K562 (cell line): ENCODE measurements around the gene KXD1. TPM values are rescaled to one million over a fixed set of nuclear protein-coding genes. Genes with fewer than 3 reads are reported as not detected.
A peak's percentile ranks its signal among the peaks of the same experiment; 100 is the strongest.

Source experiments
- ATAC-seq: fragments of 200-7000 bp; cut with Tn5 transposase; 3 replicates; pipeline ENCODE4 v1.9.1; 2020; ENCODE audit warnings: moderate library complexity
- BruUV-seq: library from RNA; stranded (reverse); fragments of 400-500 nt; replicated peaks from 2 replicates; lab custom pipeline; 2021; lab: Mats Ljungman, UMichigan
- CTCF ChIA-PET: fragments of 300-600 bp; formaldehyde crosslinking; extraction: SDS; loops from one replicate; lab custom pipeline; 2021; ENCODE audit warnings: low intra/inter-chr PET ratio; lab: Yijun Ruan, JAX
- POLR2A ChIA-PET: fragments of 300-600, 350-650 bp; sonication (Branson Sonifier 250); formaldehyde crosslinking; extraction: SDS; loops from one replicate; lab custom pipeline; 2021; ENCODE audit warnings: antibody characterized with exemption, inconsistent platforms; lab: Yijun Ruan, JAX
- DNase-seq, 4 experiments: peaks; one replicate each; pipeline versions ENCODE4 v3.0.0 to v3.0.0-alpha.2; 2011 to 2018; ENCODE audit warnings: low spot score in 3 of 4, mixed read lengths in 3 of 4; ENCODE audit errors: extremely low read depth in 1 of 4
- FAIRE-seq: peaks from 2 replicates; lab custom pipeline; 2011; peaks lifted over from hg19 to GRCh38; lab: Jason Lieb, UNC
- H2AFZ ChIP-seq: 2 replicates; pipeline ENCODE4 v1.6.0; 2011; ENCODE audit warnings: low read depth, low read length, control low read depth, inconsistent platforms
- H3K27ac ChIP-seq: fragments of 200-600 bp; 3 replicates; pipeline ENCODE4 v1.8.0; 2011; ENCODE audit warnings: low read depth, mild to moderate bottlenecking, control low read depth, inconsistent platforms, low read length, moderate library complexity, mixed read lengths; ENCODE audit errors: extremely low read depth
- H3K27me3 ChIP-seq, 2 experiments: fragments of 300-600 bp in 1 of 2; 2 replicates in 1 of 2; 3 replicates in 1 of 2; pipeline versions ENCODE4 v1.6.0 to v1.8.0; 2011; ENCODE audit warnings: inconsistent platforms in 2 of 2, low read length in 2 of 2, mild to moderate bottlenecking in 1 of 2, mixed read lengths in 1 of 2, moderate library complexity in 1 of 2; ENCODE audit not compliant: control insufficient read depth in 2 of 2, insufficient read depth in 2 of 2
- H3K36me3 ChIP-seq: fragments of 300-600 bp; 3 replicates; pipeline ENCODE4 v1.8.0; 2011; ENCODE audit warnings: mild to moderate bottlenecking, low read length, inconsistent platforms; ENCODE audit not compliant: control insufficient read depth, insufficient read depth
- H3K4me1 ChIP-seq, 2 experiments: fragments of 200-600 bp in 1 of 2; replicated peaks in 1 of 2; 2 replicates in 1 of 2; 3 replicates in 1 of 2; pipeline versions ENCODE4 v1.5.1 to v1.8.0; 2011; ENCODE audit warnings: inconsistent platforms in 2 of 2, low read length in 2 of 2, mild to moderate bottlenecking in 1 of 2, mixed read lengths in 1 of 2, moderate library complexity in 1 of 2; ENCODE audit not compliant: control insufficient read depth in 2 of 2, insufficient read depth in 2 of 2
- H3K4me2 ChIP-seq: 2 replicates; pipeline ENCODE4 v1.6.1; 2011; ENCODE audit warnings: low read length, control low read depth, inconsistent platforms, mixed read lengths; ENCODE audit not compliant: insufficient read depth
- H3K4me3 ChIP-seq: fragments of 200-600 bp; sonication (generic), shearing (Covaris generic); 2 replicates; pipeline ENCODE4 v1.5.1; 2016; ENCODE audit warnings: control low read depth, inconsistent platforms
- H3K79me2 ChIP-seq: fragments of 200-600 bp; 3 replicates; pipeline ENCODE4 v1.8.0; 2011; ENCODE audit warnings: low read length, inconsistent platforms; ENCODE audit not compliant: control insufficient read depth, insufficient read depth
- H3K9ac ChIP-seq, 2 experiments: 2 replicates each; pipeline versions ENCODE4 v1.6.0 to v1.6.1; 2011; ENCODE audit warnings: low read depth in 2 of 2, low read length in 2 of 2, control low read depth in 1 of 2, inconsistent platforms in 1 of 2, mild to moderate bottlenecking in 1 of 2, mixed read lengths in 1 of 2; ENCODE audit not compliant: insufficient read depth in 1 of 2
- H3K9me1 ChIP-seq: one replicate; pipeline ENCODE4 v1.6.0; 2011; ENCODE audit warnings: inconsistent platforms, mild to moderate bottlenecking, low read length, moderate library complexity; ENCODE audit not compliant: control insufficient read depth, insufficient read depth
- H3K9me3 ChIP-seq: replicated peaks from 2 replicates; pipeline ENCODE4 v1.5.1; 2011; ENCODE audit warnings: low read depth, low read length, inconsistent platforms; ENCODE audit not compliant: control insufficient read depth, insufficient read depth
- H4K20me1 ChIP-seq: replicated peaks from 2 replicates; pipeline ENCODE4 v1.6.1; 2011; ENCODE audit warnings: low read length, inconsistent platforms, mixed read lengths; ENCODE audit not compliant: control insufficient read depth, insufficient read depth
- MAFG ChIP-seq: fragments of 450-650 bp; conservative IDR thresholded peaks from 2 replicates; pipeline ENCODE4 v1.6.1; 2016; ENCODE audit warnings: missing genetic modification characterization, missing compliant biosample characterization
- MGA ChIP-seq: fragments of 450-650 bp; IDR thresholded peaks from 2 replicates; pipeline ENCODE4 v1.6.1; 2016; ENCODE audit warnings: mild to moderate bottlenecking, moderate library complexity
- POLR2G ChIP-seq: fragments of 200-400 bp; formaldehyde crosslinking; IDR thresholded peaks from 2 replicates; pipeline ENCODE4 v1.6.1; 2017; ENCODE audit warnings: low read depth, mild to moderate bottlenecking, antibody characterized with exemption, low read length, moderate library complexity
- ZNF589 ChIP-seq: fragments of 200-800 bp; sonication (Bioruptor generic); IDR thresholded peaks from 2 replicates; pipeline ENCODE4 v1.6.1; 2016; ENCODE audit warnings: low read depth, missing genetic modification characterization, missing compliant biosample characterization
- ZNF780A ChIP-seq: fragments of 250-450 bp; sonication (Bioruptor Pico); IDR thresholded peaks from 2 replicates; pipeline ENCODE4 v1.5.0; 2021; ENCODE audit warnings: mild to moderate bottlenecking
- WGBS: fragments of 100-300 bp; shearing (Covaris generic); methylation state at CpG from one replicate; pipeline ENCODE4 v1.1.6; 2016; ENCODE audit warnings: low coverage, mixed read lengths; ENCODE audit not compliant: insufficient coverage; ENCODE audit errors: missing lambda C conversion rate; 5-methylcytosine and 5-hydroxymethylcytosine counted together
- in situ Hi-C: fragments of 300-500 bp; cut with MboI; formaldehyde crosslinking; loops from 4 replicates; pipeline ENCODE4 v1.15.0; 2018; ENCODE audit warnings: inconsistent platforms, mixed read lengths
- intact Hi-C: fragments of 100-400 bp; cut with micrococcal nuclease; formaldehyde crosslinking; loops from 2 replicates; pipeline ENCODE4 v1.14.2; 2022
- polyA plus RNA-seq, 8 experiments: library from polyadenylated mRNA; depleted of rRNA in 4 of 8; stranded (reverse) in 5 of 8; unstranded in 3 of 8; fragments of >200 nt; fragmentation: Nextera tagmentation in 2 of 8; fragmentation: Illumina TruSeq in 1 of 8; extraction: Ambion mirVana in 2 of 8; extraction: Trizol in 1 of 8; gene quantifications; 2 replicates each; pipeline versions ENCODE4 v1.2.1 to v1.2.3, GENCODE V29; 2011 to 2014; ENCODE audit warnings: inconsistent platforms in 1 of 8, missing spikeins in 1 of 8
- total RNA-seq, 7 experiments: library from RNA; depleted of rRNA in 6 of 7; stranded (reverse); fragments of >200 nt in 6 of 7; fragmentation: Illumina TruSeq in 2 of 7; extraction: Trizol in 2 of 7; gene quantifications; 2 replicates each; pipeline versions ENCODE4 v1.2.1 to v1.2.3, GENCODE V29; 2011 to 2021; ENCODE audit warnings: low replicate concordance in 1 of 7
- TF ChIP-seq, protein P1 (sequence below): sonication (generic); formaldehyde crosslinking; IDR thresholded peaks from 2 replicates; pipeline ENCODE4 v1.8.1; 2022; ENCODE audit warnings: missing genetic modification reagents
- TF ChIP-seq, protein P2 (sequence below): fragments of 250-450 bp; sonication (Bioruptor Pico); IDR thresholded peaks from 2 replicates; pipeline ENCODE4 v1.5.0; 2020; ENCODE audit warnings: mild to moderate bottlenecking, borderline replicate concordance

The KXD1 gene
- total and polyA plus RNA-seq, 9 of the 15 experiments (the other 6 are each of a cell fraction or from before 2014, with no cell fraction given): 21.9 to 210 (median 118) TPM

GRCh38 chr19:18529782-18530181 lies 27.9 kb upstream of the KXD1 start:
- intact Hi-C loops: no loop called here
- H2AFZ ChIP-seq: no peak overlapping the region
- H3K4me1 ChIP-seq: peaks cover 6 to 24% of the 10 kb centered on the region in 2 experiments; a peak in 4 of 5 replicates
- in situ Hi-C loops: no loop called here
- ChIA-PET CTCF (no interaction called here), POLR2A (interaction anchor here (1.2 kb wide), 1 partner anchor 10 kb away, joined by 5 read pairs; no protein-coding TSS in a partner anchor)
- no peaks in the 10 kb centered on the region for H3K9me3 ChIP-seq
- H3K4me2 ChIP-seq: no peak overlapping the region
- WGBS: 84% methylated on average over 7 of the region's 7 CpGs
- H3K9ac ChIP-seq: no peak overlapping the region
- no peaks in the 10 kb centered on the region for H3K79me2 ChIP-seq
- peak; percentile 25 for ATAC-seq
- H3K27me3 ChIP-seq: no peaks in the 10 kb centered on the region
- FAIRE-seq: no peak
- H3K4me3 ChIP-seq: no peak overlapping the region
- BruUV-seq: no TSS peak
- DNase-seq: peak in 1 of 4 experiments; percentile 11
- H4K20me1 ChIP-seq: no peaks in the 10 kb centered on the region
- peaks cover 22% of the 10 kb centered on the region; the same call in 2 of the 3 replicates for H3K36me3 ChIP-seq
- H3K27ac ChIP-seq: no peak overlapping the region
- H3K9me1 ChIP-seq: no peaks in the 10 kb centered on the region
- TF ChIP-seq POLR2G: peak; percentile 47
- no peak for TF ChIP-seq ZNF589 (CRISPR knock-in tag)
- TF ChIP-seq, protein P1, sequence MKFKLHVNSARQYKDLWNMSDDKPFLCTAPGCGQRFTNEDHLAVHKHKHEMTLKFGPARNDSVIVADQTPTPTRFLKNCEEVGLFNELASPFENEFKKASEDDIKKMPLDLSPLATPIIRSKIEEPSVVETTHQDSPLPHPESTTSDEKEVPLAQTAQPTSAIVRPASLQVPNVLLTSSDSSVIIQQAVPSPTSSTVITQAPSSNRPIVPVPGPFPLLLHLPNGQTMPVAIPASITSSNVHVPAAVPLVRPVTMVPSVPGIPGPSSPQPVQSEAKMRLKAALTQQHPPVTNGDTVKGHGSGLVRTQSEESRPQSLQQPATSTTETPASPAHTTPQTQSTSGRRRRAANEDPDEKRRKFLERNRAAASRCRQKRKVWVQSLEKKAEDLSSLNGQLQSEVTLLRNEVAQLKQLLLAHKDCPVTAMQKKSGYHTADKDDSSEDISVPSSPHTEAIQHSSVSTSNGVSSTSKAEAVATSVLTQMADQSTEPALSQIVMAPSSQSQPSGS (CRISPR knock-in tag): no peak
- TF ChIP-seq, protein P2, sequence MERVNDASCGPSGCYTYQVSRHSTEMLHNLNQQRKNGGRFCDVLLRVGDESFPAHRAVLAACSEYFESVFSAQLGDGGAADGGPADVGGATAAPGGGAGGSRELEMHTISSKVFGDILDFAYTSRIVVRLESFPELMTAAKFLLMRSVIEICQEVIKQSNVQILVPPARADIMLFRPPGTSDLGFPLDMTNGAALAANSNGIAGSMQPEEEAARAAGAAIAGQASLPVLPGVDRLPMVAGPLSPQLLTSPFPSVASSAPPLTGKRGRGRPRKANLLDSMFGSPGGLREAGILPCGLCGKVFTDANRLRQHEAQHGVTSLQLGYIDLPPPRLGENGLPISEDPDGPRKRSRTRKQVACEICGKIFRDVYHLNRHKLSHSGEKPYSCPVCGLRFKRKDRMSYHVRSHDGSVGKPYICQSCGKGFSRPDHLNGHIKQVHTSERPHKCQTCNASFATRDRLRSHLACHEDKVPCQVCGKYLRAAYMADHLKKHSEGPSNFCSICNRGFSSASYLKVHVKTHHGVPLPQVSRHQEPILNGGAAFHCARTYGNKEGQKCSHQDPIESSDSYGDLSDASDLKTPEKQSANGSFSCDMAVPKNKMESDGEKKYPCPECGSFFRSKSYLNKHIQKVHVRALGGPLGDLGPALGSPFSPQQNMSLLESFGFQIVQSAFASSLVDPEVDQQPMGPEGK (CRISPR knock-in tag): no peak
- TF ChIP-seq ZNF780A (CRISPR knock-in tag): no peak
- no peak for TF ChIP-seq MGA
- no peak for TF ChIP-seq MAFG (tag)
